Nephron progenitor cell (in vitro differentiated cells): ENCODE results near the gene LAMP1.
A peak's percentile ranks its signal among the peaks of the same experiment; 100 is the strongest.

ENCODE experiments used
- DNase-seq: peaks from one replicate; pipeline ENCODE4 v3.0.0; 2021
- H3K27ac Mint-ChIP-seq: 2 replicates; pipeline ENCODE4 v1.8.0; 2021; ENCODE audit warnings: mild to moderate bottlenecking, moderate library complexity, mixed read lengths
- H3K27me3 Mint-ChIP-seq: 2 replicates; pipeline ENCODE4 v1.8.0; 2021; ENCODE audit warnings: mild to moderate bottlenecking, low read depth, mixed read lengths; ENCODE audit not compliant: poor library complexity
- H3K36me3 Mint-ChIP-seq: 2 replicates; pipeline ENCODE4 v1.8.0; 2021; ENCODE audit warnings: low read depth, mixed read lengths
- H3K4me1 Mint-ChIP-seq: 2 replicates; pipeline ENCODE4 v1.8.0; 2021; ENCODE audit warnings: mixed read lengths
- H3K4me3 Mint-ChIP-seq: 2 replicates; pipeline ENCODE4 v1.8.0; 2021; ENCODE audit warnings: mild to moderate bottlenecking, moderate library complexity, mixed read lengths
- H3K9me3 Mint-ChIP-seq: 2 replicates; pipeline ENCODE4 v1.8.0; 2021; ENCODE audit warnings: mild to moderate bottlenecking, moderate library complexity, mixed read lengths
- TF ChIP-seq, protein P1 (sequence below): fragments of 200-600 bp; sonication (generic); IDR thresholded peaks from 2 replicates; pipeline ENCODE4 v1.5.0; 2021; ENCODE audit warnings: antibody characterized with exemption

LAMP1 gene

DNA sequence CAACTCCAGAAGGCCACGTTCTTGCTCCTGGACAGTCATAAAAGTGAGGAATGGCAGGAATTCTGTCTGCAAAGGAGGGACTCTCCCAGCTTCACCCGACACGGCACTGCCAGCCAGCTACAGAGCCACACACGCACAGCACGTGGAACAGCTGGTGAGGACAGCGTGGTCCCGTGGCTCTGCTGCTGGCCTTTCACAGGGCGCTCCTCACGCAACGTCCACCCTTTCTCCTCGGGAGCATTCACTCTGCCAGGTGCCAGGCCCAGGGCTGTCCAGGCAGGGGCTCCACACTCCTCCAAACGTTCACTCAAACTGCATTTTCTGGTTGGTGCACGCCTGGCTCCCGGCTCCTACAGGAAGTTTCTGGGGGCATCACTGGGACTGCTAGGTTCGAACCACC, 52.5 kb downstream of the LAMP1 start:
- TF ChIP-seq, protein P1, sequence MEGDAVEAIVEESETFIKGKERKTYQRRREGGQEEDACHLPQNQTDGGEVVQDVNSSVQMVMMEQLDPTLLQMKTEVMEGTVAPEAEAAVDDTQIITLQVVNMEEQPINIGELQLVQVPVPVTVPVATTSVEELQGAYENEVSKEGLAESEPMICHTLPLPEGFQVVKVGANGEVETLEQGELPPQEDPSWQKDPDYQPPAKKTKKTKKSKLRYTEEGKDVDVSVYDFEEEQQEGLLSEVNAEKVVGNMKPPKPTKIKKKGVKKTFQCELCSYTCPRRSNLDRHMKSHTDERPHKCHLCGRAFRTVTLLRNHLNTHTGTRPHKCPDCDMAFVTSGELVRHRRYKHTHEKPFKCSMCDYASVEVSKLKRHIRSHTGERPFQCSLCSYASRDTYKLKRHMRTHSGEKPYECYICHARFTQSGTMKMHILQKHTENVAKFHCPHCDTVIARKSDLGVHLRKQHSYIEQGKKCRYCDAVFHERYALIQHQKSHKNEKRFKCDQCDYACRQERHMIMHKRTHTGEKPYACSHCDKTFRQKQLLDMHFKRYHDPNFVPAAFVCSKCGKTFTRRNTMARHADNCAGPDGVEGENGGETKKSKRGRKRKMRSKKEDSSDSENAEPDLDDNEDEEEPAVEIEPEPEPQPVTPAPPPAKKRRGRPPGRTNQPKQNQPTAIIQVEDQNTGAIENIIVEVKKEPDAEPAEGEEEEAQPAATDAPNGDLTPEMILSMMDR = no peak
- H3K9me3 Mint-ChIP-seq = peaks cover 12% of the 10 kb centered on the region
- H3K4me3 Mint-ChIP-seq = no peak overlapping the region
- peaks cover 39% of the 10 kb centered on the region for H3K36me3 Mint-ChIP-seq
- H3K27me3 Mint-ChIP-seq = no peaks in the 10 kb centered on the region
- no peaks in the 10 kb centered on the region for H3K4me1 Mint-ChIP-seq
- no peak for DNase-seq
- no peak overlapping the region for H3K27ac Mint-ChIP-seq

DNA sequence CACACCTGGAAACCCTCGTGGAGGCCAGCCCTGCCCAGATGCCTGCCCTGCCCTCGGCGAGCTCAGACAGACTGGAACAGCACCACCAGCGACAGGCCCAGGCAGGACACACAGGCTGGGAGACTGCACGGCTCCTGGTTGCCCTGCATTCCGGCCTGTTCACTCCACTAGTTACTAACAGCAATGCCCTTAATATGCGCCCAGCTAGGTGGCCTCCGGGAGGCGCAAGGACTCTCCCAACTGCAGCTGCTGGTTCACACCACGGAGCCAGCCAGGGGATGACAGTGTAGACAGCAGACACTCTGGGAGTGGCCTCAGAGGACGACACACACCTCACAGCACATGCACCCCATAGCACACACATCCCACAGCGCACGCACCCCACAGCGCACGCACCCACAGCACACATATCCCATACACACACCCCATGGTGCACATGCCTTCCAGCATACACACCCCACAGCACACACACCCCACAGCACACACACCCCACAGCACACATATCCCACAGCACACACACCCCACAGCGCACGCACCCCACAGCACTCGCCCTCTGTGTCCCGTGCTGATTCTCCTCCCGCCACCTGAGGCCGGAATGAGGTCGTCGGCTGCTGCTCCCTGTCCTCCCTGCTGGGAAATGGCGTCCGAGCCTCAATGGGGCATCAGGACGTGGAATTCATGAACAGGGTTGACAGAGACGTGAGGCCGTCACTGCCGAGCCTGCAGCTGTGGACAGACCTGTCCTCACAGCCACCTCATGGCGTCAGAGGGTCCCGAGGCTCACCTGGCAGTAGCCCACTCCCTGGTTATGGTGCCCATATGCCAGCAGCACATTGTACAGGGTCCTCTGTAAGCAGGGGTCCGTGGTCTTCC, 53.3 kb downstream of the LAMP1 start:
- peaks cover 10% of the 10 kb centered on the region for H3K9me3 Mint-ChIP-seq
- no peaks in the 10 kb centered on the region for H3K27me3 Mint-ChIP-seq
- no peak for DNase-seq
- TF ChIP-seq, protein P1 = no peak
- H3K4me1 Mint-ChIP-seq = peaks cover under 1% of the 10 kb centered on the region
- peaks cover 32% of the 10 kb centered on the region for H3K36me3 Mint-ChIP-seq
- peak overlapping the region; percentile 66 for H3K27ac Mint-ChIP-seq
- no peak overlapping the region for H3K4me3 Mint-ChIP-seq

DNA sequence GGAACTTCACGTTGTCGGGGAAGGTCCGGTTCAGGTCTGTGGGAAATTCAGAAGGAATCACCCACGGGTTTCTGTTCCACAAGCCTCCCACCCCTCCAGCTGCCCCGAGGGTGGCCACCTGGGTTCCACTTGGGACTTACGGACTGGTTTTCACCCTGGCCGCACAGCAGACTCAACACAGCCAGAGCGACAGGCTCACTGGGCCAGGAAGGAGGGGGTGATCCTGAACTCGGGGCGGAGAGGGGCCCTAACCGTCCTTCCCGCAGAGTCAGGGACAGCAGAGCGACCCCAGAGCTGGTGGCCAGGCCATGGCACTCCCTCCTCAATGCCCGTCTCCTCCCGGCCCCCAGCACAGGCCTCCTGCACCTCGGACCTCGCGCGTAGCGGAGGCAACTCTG, 53.9 kb downstream of the LAMP1 start:
- Mint-ChIP-seq H3K36me3 (peaks cover 30% of the 10 kb centered on the region), H3K27ac (no peak overlapping the region), H3K27me3 (peaks cover 3% of the 10 kb centered on the region), H3K4me3 (no peak overlapping the region), H3K4me1 (peaks cover 6% of the 10 kb centered on the region), H3K9me3 (peaks cover 4% of the 10 kb centered on the region)
- TF ChIP-seq, protein P1 = no peak
- no peak for DNase-seq

DNA sequence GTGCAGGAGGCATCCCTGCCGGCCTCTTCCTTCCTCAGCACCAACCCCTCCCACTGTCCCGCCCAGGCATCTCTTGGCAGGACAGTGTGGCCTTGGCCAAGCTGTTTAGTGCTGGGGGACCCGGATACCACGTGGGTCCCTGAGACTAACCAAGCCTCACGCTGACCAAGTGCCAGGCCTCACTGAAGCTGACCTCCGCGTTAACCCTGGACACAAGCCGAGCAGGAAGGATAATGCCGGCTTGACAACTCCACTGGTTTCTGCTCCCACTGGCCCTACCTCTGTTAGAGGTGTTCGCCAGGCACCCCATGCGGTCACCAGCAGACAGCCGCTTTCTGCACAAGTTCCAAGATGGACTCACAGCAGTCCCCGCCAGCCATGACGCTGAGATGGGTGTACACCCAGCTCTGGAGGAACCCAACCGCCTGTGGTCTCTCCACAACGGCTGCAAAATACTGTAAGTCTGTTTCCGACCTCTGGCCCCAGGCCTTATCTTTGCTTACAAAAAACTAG, 54.5 kb downstream of the LAMP1 start:
- H3K27me3 Mint-ChIP-seq = peaks cover 3% of the 10 kb centered on the region
- TF ChIP-seq, protein P1 = no peak
- peaks cover 30% of the 10 kb centered on the region for H3K36me3 Mint-ChIP-seq
- H3K4me3 Mint-ChIP-seq = no peak overlapping the region
- H3K4me1 Mint-ChIP-seq = peaks cover 6% of the 10 kb centered on the region
- DNase-seq = no peak
- H3K27ac Mint-ChIP-seq = no peak overlapping the region
- peaks cover 4% of the 10 kb centered on the region for H3K9me3 Mint-ChIP-seq

DNA sequence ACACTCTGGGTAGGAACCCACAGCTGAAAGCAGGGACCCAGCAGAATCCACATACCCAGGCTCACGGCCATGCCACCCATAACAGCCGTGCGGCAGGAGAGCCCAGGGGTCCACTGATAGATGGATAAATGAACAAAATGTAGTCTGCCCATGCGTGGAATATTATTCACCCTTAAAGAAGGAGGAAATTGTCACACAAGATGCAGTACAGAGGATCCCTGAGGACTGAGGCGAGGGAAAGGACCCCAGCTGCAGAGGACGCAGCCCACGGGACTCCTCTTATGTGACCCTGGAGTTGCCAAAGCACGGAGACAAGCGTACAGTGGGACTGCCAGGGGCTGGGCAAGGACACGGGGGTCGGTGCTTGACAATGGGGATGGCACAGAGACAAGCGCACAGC, 56.2 kb downstream of the LAMP1 start:
- Mint-ChIP-seq H3K27ac (no peak overlapping the region), H3K4me3 (no peak overlapping the region), H3K9me3 (peaks cover under 1% of the 10 kb centered on the region), H3K27me3 (peaks cover 6% of the 10 kb centered on the region), H3K36me3 (peaks cover 24% of the 10 kb centered on the region), H3K4me1 (peaks cover 6% of the 10 kb centered on the region)
- no peak for DNase-seq
- TF ChIP-seq, protein P1 = no peak
